BLaER1 treated with 17β-estradiol and CSF1 and Interleukin-3, amounts not matched to agents 10 nM and 100 nM (cell line): ENCODE results near the gene VPS4A.

ENCODE experiments used
- H3K27ac ChIP-seq, 11 experiments: shearing (Covaris generic); formaldehyde crosslinking; 2 replicates each; pipeline ENCODE4 v1.8.1; 2022
- H3K27me3 ChIP-seq, 11 experiments: shearing (Covaris generic); formaldehyde crosslinking; 2 replicates each; pipeline ENCODE4 v1.8.1; 2022
- H3K36me3 ChIP-seq, 11 experiments: shearing (Covaris generic); formaldehyde crosslinking; 2 replicates each; pipeline ENCODE4 v1.8.1; 2022
- H3K4me1 ChIP-seq, 10 experiments: shearing (Covaris generic); formaldehyde crosslinking; 2 replicates each; pipeline ENCODE4 v1.8.1; 2022
- H3K4me2 ChIP-seq, 11 experiments: shearing (Covaris generic); formaldehyde crosslinking; 2 replicates each; pipeline ENCODE4 v1.8.1; 2022
- H3K4me3 ChIP-seq, 10 experiments: shearing (Covaris generic); formaldehyde crosslinking; 2 replicates each; pipeline ENCODE4 v1.8.1; 2022
- H3K9ac ChIP-seq, 11 experiments: shearing (Covaris generic); formaldehyde crosslinking; 2 replicates each; pipeline ENCODE4 v1.8.1; 2022
- H3K9me3 ChIP-seq, 11 experiments: shearing (Covaris generic); formaldehyde crosslinking; replicated peaks in 1 of 11; 2 replicates each; pipeline ENCODE4 v1.8.1; 2022
- H4K20me1 ChIP-seq, 11 experiments: shearing (Covaris generic); formaldehyde crosslinking; 2 replicates each; pipeline ENCODE4 v1.8.1; 2022
- Cebpa-rat ChIP-seq, 11 experiments: shearing (Covaris generic); IDR thresholded peaks; 2 replicates each; pipeline ENCODE4 v1.8.1; 2022

The VPS4A gene

GRCh38 chr16:69314534-69314933, 3.4 kb downstream of the VPS4A start:
- no peak for TF ChIP-seq Cebpa-rat (IDR thresholded peaks at IDR 0.05)
- Histone ChIP-seq H3K36me3 (peaks cover 60 to 71% (median 69%) of the 10 kb centered on the region in 11 experiments), H4K20me1 (peaks cover 61 to 83% (median 79%) of the 10 kb centered on the region in 11 experiments; a peak in 21 of 22 replicates), H3K4me3 (no peak overlapping the region), H3K9me3 (no peaks in the 10 kb centered on the region), H3K4me1 (peaks cover 16 to 31% (median 23%) of the 10 kb centered on the region in 10 experiments), H3K27ac (no peak overlapping the region), H3K4me2 (no peak overlapping the region), H3K9ac (peak overlapping the region in 4 of 11 experiments; percentile 13 to 34 (median 22); a peak in 4 of 22 replicates), H3K27me3 (no peaks in the 10 kb centered on the region)

DNA sequence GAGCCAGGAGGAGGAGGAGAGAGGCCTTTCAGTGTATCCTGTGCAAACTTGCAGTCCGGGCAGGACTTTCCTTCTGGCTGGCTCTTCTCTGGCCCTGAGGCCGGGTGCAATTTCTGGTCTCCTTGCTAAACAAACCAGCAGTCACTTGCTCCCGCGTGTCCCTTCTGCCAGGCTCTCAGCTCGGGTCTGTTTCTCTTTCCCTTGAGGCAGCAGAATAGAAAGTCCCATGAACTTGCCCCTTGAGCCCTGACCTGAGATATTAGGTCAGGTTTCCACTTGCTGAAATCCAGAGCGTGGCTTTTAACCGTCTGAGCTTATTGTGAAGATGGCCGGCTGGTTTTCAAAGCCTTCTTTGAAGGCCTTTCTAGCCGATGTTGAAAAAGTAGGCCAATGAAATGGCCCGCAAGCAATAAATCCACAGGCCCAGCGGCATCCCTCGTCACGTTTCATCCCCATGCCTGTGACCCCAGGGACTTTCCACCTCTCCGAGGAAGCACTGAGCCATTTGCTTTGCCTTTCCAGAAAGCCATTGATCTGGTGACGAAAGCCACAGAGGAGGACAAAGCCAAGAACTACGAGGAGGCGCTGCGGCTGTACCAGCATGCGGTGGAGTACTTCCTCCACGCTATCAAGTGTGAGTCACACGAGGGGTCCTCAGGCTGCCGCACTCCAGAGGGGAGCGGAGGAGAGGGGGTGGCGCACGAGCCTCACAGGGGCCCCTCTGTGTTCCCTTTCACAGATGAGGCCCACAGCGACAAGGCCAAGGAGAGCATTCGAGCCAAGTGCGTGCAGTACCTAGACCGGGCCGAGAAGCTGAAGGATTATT, 4.5 kb downstream of the VPS4A start:
- Histone ChIP-seq H3K27ac (0 out of 22 replicates have a peak overlapping the region, but pooled peaks of 1 of the 11 experiments have one; percentile 18), H3K4me2 (no peak overlapping the region), H3K36me3 (peaks cover 70 to 83% (median 80%) of the 10 kb centered on the region in 11 experiments), H3K27me3 (no peaks in the 10 kb centered on the region), H3K4me3 (no peak overlapping the region), H4K20me1 (peaks cover 72 to 95% (median 91%) of the 10 kb centered on the region in 11 experiments; a peak in 21 of 22 replicates), H3K9ac (peak overlapping the region in 1 of 11 experiments; percentile 7; a peak in 1 of 22 replicates), H3K9me3 (no peaks in the 10 kb centered on the region), H3K4me1 (peaks cover 20 to 36% (median 29%) of the 10 kb centered on the region in 10 experiments)
- TF ChIP-seq Cebpa-rat (IDR thresholded peaks at IDR 0.05): no peak

- no peak overlapping the region for H3K4me2 ChIP-seq
- no peak overlapping the region for H3K4me3 ChIP-seq
- H3K9me3 ChIP-seq: no peaks in the 10 kb centered on the region
- H3K4me1 ChIP-seq: peaks cover 27 to 45% (median 38%) of the 10 kb centered on the region in 10 experiments
- no peaks in the 10 kb centered on the region for H3K27me3 ChIP-seq
- no peak for TF ChIP-seq Cebpa-rat (IDR thresholded peaks at IDR 0.05)
- H3K9ac ChIP-seq: no peak overlapping the region
- H3K27ac ChIP-seq: no peak overlapping the region
- peaks cover 81 to 100% (median 98%) of the 10 kb centered on the region in 11 experiments; a peak in 21 of 22 replicates for H4K20me1 ChIP-seq
- H3K36me3 ChIP-seq: peaks cover 79 to 92% (median 89%) of the 10 kb centered on the region in 11 experiments
These were observed 5.5 kb downstream of the VPS4A start for GRCh38 chr16:69316595-69317034.

GRCh38 chr16:69318177-69318910, 7.2 kb downstream of the VPS4A start:
- TF ChIP-seq Cebpa-rat (IDR thresholded peaks at IDR 0.05): no peak

GRCh38 chr16:69318911-69319289, 7.8 kb downstream of the VPS4A start:
- H3K27ac ChIP-seq: 0 out of 22 replicates have a peak overlapping the region, but pooled peaks of 2 of the 11 experiments have one; percentile 5 to 10
- peak overlapping the region in 2 of 11 experiments; percentile 6 to 8; a peak in 1 of 22 replicates for H3K9ac ChIP-seq
- peaks cover 86 to 100% (median 98%) of the 10 kb centered on the region in 11 experiments; a peak in 21 of 22 replicates for H4K20me1 ChIP-seq
- no peak overlapping the region for H3K4me3 ChIP-seq
- peaks cover 32 to 49% (median 45%) of the 10 kb centered on the region in 10 experiments for H3K4me1 ChIP-seq
- H3K4me2 ChIP-seq: no peak overlapping the region
- TF ChIP-seq Cebpa-rat (IDR thresholded peaks at IDR 0.05): no peak
- no peaks in the 10 kb centered on the region for H3K9me3 ChIP-seq
- H3K27me3 ChIP-seq: no peaks in the 10 kb centered on the region
- H3K36me3 ChIP-seq: peaks cover 98 to 100% (median 99%) of the 10 kb centered on the region in 11 experiments

More at GRCh38 chr16:69318177-69318910, 7.2 kb downstream of the VPS4A start:
- Histone ChIP-seq H3K9me3 (no peaks in the 10 kb centered on the region), H3K27me3 (no peaks in the 10 kb centered on the region), H3K27ac (no peak overlapping the region), H3K4me1 (peaks cover 29 to 48% (median 42%) of the 10 kb centered on the region in 10 experiments), H3K4me3 (no peak overlapping the region), H3K9ac (peak overlapping the region in 1 of 11 experiments; percentile 6; a peak in 1 of 22 replicates), H3K4me2 (no peak overlapping the region), H3K36me3 (peaks cover 96 to 100% (median 99%) of the 10 kb centered on the region in 11 experiments), H4K20me1 (peaks cover 86 to 100% (median 98%) of the 10 kb centered on the region in 11 experiments; a peak in 21 of 22 replicates)

DNA sequence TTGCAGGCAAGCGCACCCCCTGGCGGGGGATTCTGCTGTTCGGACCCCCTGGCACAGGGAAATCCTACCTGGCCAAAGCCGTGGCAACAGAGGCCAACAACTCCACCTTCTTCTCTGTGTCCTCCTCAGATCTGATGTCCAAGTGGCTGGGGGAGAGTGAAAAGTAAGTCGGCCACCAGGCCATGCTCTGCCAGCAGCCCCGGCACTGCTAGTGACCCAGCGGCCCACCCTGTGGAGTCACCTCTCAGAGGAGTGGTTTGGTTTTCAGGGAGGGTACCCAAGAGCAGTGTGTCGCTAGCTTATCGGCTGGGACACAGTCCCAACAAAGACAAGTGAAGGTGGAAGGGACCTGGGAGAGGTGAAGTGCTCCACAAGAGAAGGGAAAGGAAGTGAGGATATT, 8.2 kb downstream of the VPS4A start:
- TF ChIP-seq Cebpa-rat (IDR thresholded peaks at IDR 0.05): no peak
- peak overlapping the region in 2 of 11 experiments; percentile 5 to 10; a peak in 1 of 22 replicates for H3K27ac ChIP-seq
- H4K20me1 ChIP-seq: peaks cover 86 to 100% (median 98%) of the 10 kb centered on the region in 11 experiments; a peak in 21 of 22 replicates
- H3K27me3 ChIP-seq: no peaks in the 10 kb centered on the region
- H3K9ac ChIP-seq: peak overlapping the region in 3 of 11 experiments; percentile 3 to 8 (median 5); a peak in 3 of 22 replicates
- H3K4me3 ChIP-seq: no peak overlapping the region
- H3K4me1 ChIP-seq: peaks cover 37 to 54% (median 49%) of the 10 kb centered on the region in 10 experiments
- H3K4me2 ChIP-seq: no peak overlapping the region; a peak in 1 of 22 replicates
- H3K9me3 ChIP-seq: no peaks in the 10 kb centered on the region
- H3K36me3 ChIP-seq: peaks cover 96 to 100% (median 99%) of the 10 kb centered on the region in 11 experiments

GRCh38 chr16:69319826-69320739, 8.9 kb downstream of the VPS4A start:
- TF ChIP-seq Cebpa-rat (IDR thresholded peaks at IDR 0.05): no peak
- H3K27ac ChIP-seq: peak overlapping the region in 6 of 11 experiments; percentile 7 to 52 (median 12); a peak in 4 of 22 replicates

More at GRCh38 chr16:69319826-69320739, 8.9 kb downstream of the VPS4A start:
- Histone ChIP-seq H3K4me2 (peak overlapping the region; percentile 30 to 99 (median 72); a peak in 20 of 22 replicates), H4K20me1 (peaks cover 86 to 100% (median 98%) of the 10 kb centered on the region in 11 experiments), H3K4me1 (peaks cover 44 to 61% (median 56%) of the 10 kb centered on the region in 10 experiments), H3K27me3 (no peaks in the 10 kb centered on the region), H3K36me3 (peaks cover 95 to 100% (median 99%) of the 10 kb centered on the region in 11 experiments), H3K9me3 (no peaks in the 10 kb centered on the region), H3K9ac (peak overlapping the region in 9 of 11 experiments; percentile 5 to 70 (median 45); a peak in 17 of 22 replicates), H3K4me3 (peak overlapping the region in 5 of 10 experiments; percentile 13 to 40 (median 25); a peak in 5 of 20 replicates)
